Embryonic facial prominence (tissue), 1 donor: ENCODE results near the gene FOXK2.

Experiments
- DNase-seq: peaks from one replicate; pipeline ENCODE4 v3.0.0-alpha.2; 2016; ENCODE audit errors: extremely low spot score

FOXK2 gene

GRCh38 chr17:82589851-82590180, 70.3 kb downstream of the FOXK2 start:
- no peak for DNase-seq

- DNase-seq, result no peak
Measured at GRCh38 chr17:82590216-82590615, 70.7 kb downstream of the FOXK2 start.

DNA sequence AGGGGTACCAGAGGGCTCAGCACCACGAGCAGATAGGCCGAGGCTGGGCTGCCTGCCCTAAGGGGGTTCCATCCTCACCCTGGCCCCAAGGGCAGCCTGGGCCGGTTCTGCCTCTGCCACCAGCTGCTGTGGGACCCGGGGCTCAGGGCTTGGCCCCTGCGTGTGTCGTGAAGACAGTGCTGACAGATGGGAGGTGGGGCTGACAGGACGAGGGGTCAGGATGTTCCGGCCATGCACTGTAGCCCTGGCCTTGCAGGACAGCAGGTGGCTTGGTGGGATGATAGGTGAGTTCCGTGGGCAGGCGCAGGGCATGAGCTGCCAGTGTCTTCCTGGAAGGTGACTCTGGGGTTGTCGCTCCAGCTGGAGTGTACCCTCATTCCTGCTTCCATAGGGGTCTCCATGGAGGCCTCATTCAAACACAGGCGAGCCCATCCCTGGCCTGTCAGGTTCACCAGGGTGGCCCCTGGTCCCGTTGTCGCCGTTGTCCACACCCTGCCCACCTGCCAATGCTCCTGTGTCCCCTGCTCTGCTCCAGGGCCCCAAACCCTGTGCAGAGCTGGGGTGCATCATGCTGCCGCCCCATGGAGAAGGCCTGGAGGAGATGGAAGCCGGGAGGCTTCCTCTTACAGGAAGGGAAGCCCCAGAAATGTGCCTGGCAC, 71.5 kb downstream of the FOXK2 start:
- no peak for DNase-seq

GRCh38 chr17:82592289-82592766, 72.8 kb downstream of the FOXK2 start:
- DNase-seq, result no peak

DNA sequence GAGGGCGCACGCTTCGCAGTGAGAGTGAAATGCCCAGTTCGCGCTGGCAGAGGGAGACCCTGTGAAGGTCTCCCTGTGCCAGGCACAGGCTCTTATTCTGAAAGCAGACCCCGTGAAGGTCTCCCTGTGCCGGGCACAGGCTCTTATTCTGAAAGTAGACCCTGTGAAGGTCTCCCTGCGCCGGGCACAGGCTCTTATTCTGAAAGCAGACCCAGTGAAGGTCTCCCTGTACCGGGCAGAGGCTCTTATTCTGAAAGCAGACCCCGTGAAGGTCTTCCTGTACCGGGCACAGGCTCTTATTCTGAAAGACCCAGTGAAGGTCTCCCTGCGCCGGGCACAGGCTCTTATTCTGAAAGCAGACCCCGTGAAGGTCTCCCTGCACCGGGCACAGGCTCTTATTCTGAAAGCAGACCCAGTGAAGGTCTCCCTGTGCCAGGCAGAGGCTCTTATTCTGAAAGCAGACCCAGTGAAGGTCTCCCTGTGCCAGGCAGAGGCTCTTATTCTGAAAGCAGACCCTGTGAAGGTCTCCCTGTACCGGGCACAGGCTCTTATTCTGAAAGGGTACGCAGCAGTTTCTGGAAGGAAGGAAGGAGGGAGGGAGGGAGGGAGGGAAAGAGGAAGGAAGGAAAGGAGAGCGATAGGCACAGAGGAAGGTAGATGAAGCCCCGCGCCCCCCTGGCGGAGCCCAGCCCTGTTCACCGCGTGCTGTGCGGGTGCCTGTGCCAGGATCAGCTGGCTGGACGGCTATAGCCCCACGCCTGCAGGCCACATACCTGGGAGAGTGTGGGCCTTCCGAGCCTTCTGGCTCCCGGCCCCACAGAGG, 73.4 kb downstream of the FOXK2 start:
- peak; percentile 58 for DNase-seq

GRCh38 chr17:82593590-82594087, 74.1 kb downstream of the FOXK2 start:
- no peak for DNase-seq

- no peak for DNase-seq
Measured at GRCh38 chr17:82594571-82594970, 75.0 kb downstream of the FOXK2 start.

- no peak for DNase-seq
Measured at GRCh38 chr17:82595893-82596292, 76.4 kb downstream of the FOXK2 start.

- DNase-seq, result no peak
Measured at GRCh38 chr17:82596296-82596695, 76.8 kb downstream of the FOXK2 start.

- DNase-seq, result no peak
Measured at GRCh38 chr17:82596837-82597672, 77.5 kb downstream of the FOXK2 start.

DNA sequence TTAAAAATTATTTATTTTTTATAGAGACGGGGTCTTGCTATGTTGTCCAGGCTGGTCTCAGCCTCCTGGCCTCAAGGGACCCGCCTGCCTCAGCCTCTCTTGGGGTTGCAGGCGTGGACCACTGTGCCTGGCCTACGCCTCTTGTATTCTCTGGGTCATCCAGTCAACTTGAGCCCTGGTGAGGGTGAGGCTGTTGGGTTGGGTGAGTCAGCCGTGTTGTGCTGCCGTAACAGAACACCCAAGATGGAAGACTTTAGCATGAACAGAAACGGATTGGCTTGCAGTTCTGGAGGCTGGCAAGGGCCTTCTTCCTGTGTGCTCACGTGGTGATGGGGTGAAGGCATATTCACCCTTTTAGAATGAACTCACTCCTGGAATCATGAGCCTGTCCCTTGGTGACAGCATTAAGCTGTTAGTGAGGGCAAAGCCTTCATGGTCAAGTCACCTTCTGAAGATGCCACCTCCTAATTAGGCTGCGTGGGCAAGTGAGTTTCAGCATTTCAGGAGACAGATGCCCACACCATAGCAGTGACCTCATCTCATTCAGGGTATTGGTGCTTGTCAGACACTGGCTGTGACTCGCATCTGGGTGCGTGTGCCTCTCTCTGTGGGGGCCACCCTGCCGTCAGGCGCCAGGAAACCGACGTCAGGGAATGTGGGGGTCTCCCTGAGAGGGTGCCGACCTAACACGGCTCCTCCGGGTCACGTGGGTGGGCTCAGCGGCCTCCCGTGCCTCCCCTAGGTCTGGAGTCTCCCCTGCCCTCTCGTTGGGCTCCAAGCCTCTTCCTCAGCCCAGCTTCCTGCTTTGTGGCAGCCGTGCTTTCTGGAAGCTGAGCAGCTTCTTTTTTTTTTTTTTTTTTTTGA, 79.0 kb downstream of the FOXK2 start:
- DNase-seq, result no peak

DNA sequence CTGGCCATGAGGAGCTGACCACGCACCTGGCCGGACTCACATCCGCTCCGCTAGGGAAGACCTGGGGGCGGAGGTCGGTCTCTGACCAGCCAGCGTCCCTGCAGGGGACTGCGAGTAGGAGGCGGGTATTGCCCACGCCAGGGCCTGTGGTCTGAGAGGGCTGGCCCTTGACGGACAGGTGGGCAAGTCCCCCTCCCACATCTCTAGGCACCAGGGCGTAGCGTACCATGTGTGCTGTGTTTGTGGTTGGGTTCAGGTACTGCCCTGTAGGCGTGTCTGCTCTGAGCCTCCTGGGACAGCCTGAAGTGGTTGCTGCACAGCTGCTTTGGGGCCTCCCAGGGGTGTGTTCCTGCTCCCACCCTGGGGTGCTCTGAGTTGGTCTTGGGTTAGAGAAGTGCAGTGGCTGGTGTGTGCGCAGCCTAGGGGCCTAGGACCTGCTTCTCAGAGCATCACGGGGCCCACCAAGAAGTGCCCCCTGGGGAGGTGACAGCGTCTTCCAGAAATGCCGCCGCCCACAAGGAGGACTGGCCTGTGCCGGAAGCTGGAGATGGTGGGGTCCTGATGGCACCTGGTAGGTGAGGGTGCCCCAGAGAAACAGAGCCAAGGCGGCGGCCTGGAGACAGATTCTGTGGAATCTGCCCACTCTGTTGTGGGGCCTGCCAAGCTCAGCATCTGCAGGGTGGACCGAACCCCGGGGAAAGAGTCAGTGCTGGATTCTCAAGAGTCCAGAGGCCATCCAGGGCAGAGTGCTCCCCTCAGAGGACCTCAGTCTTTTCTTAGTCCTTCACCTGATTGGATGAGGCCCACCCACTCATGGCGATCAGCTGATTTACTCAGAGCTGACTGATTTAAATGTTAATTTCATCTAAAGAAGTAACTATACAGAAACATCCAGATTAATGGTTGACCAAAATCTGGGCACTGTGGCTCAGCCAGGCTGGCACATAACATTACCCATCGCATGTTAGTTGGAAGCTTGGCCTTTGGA, 80.4 kb downstream of the FOXK2 start:
- no peak for DNase-seq

- no peak for DNase-seq
Measured at GRCh38 chr17:82600731-82601446, 81.4 kb downstream of the FOXK2 start.

- no peak for DNase-seq
Measured at GRCh38 chr17:82601447-82602000, 82.0 kb downstream of the FOXK2 start.

- DNase-seq, result no peak
Measured at GRCh38 chr17:82602487-82602886, 83.0 kb downstream of the FOXK2 start.

- no peak for DNase-seq
Measured at GRCh38 chr17:82602986-82603710, 83.6 kb downstream of the FOXK2 start.

DNA sequence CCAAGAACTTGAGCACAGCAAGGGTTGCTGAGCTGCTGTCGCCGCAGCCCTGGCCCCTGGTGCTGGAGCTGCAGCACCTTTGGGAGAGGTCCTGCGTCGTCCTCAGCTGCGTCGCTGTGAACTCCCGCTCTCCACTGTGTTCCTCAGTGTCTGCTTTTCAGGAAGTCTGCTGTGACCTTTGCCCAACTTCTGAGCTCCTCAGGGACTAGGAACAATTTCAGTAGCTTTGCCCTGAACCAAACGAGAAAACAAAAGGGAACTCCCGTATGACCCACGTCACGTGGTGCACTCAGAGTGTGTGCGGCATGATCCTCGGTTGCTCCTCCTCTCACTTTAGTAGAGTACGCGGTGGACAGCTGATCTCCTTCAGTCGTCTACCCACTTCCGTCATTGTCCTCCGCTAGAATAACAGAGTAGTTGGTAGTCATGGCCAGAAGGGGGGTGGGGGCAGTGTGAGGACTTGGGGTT, 84.5 kb downstream of the FOXK2 start:
- DNase-seq, result no peak

- DNase-seq, result no peak
Measured at GRCh38 chr17:82604532-82604931, 85.0 kb downstream of the FOXK2 start.
